NCI-H460 (cell line): ENCODE measurements around the gene HSPA12B. TPM values are rescaled to one million over a fixed set of nuclear protein-coding genes. Genes with fewer than 3 reads are reported as not detected.

ENCODE experiments used
- total RNA-seq: library from RNA; depleted of rRNA; stranded (reverse); fragments of >200 nt; shearing (Covaris generic); gene quantifications from 2 replicates; pipeline ENCODE4 v1.2.3, GENCODE V29; 2014; rRNA removed

The HSPA12B gene
- total RNA-seq, 1 experiment from 2014 or later = not detected

Other genes with a start within 250 kb of the HSPA12B start
- not detected in 2 replicates for gene GFRA4, start 69.3 kb upstream of the HSPA12B start, total RNA-seq
- gene ADAM33, start 50.7 kb upstream of the HSPA12B start, total RNA-seq = 0.10 and 0.12 TPM in 2 replicates
- gene SIGLEC1, start 20.1 kb upstream of the HSPA12B start, total RNA-seq = not detected in 2 replicates
- 42.0 and 50.7 TPM in 2 replicates for gene ADISSP, start 35.1 kb downstream of the HSPA12B start, total RNA-seq
- gene SPEF1, start 48.8 kb downstream of the HSPA12B start, total RNA-seq = 0.20 TPM in 1 of 2 replicates, not detected in the other
- 53.1 and 56.2 TPM in 2 replicates for gene CENPB, start 54.1 kb downstream of the HSPA12B start, total RNA-seq
- 64.3 and 66.7 TPM in 2 replicates for gene CDC25B, start 63.6 kb downstream of the HSPA12B start, total RNA-seq
- 12.3 and 13.8 TPM in 2 replicates for gene AP5S1, start 87.9 kb downstream of the HSPA12B start, total RNA-seq
- gene MAVS, start 114.1 kb downstream of the HSPA12B start, total RNA-seq = 16.0 and 21.0 TPM in 2 replicates
- 34.1 and 36.8 TPM in 2 replicates for gene PANK2, start 156.7 kb downstream of the HSPA12B start, total RNA-seq